ENCODE measurements around the gene UCHL5.
"Not testable (repeated sequence)": the region's sequence is repeated elsewhere in the genome, so short reads cannot be mapped to it uniquely, and the experiment has no call there.

The UCHL5 gene

GRCh38 chr1:193058529-193059281 is 455 bp downstream of the UCHL5 start:
- peak overlapping the region; percentile 88 for H3K4me3 ChIP-seq
- peak; percentile 40 to 52 for DNase-seq (ENCODE audit: low spot score in 2 of 2)
- H3K4me1 ChIP-seq, result peaks cover 24% of the 10 kb centered on the region
- H3K36me3 ChIP-seq (replicated peaks), result no peaks in the 10 kb centered on the region
- no peaks in the 10 kb centered on the region for H3K27me3 ChIP-seq (ENCODE audit: low read depth)
- in situ Hi-C loops (cut with MboI; ENCODE audit: low sequenced_read_pairs), result no loop called here
- H3K9me3 ChIP-seq, result no peaks in the 10 kb centered on the region

- no peak overlapping the region for H3K4me3 ChIP-seq
- no peaks in the 10 kb centered on the region for H3K27me3 ChIP-seq (ENCODE audit: low read depth)
- in situ Hi-C loops (cut with MboI; ENCODE audit: low sequenced_read_pairs), result no loop called here
- no peaks in the 10 kb centered on the region for H3K9me3 ChIP-seq
- no peak for DNase-seq (ENCODE audit: low spot score in 2 of 2)
- peaks cover 14% of the 10 kb centered on the region for H3K36me3 ChIP-seq (replicated peaks)
- H3K4me1 ChIP-seq, result peaks cover 27% of the 10 kb centered on the region
Measured at GRCh38 chr1:193054169-193054675, 4.9 kb downstream of the UCHL5 start.

GRCh38 chr1:193048913-193049312 is 10.2 kb downstream of the UCHL5 start:
- H3K27me3 ChIP-seq (ENCODE audit: low read depth); H3K9me3 ChIP-seq; H3K4me3 ChIP-seq; in situ Hi-C loops (cut with MboI; ENCODE audit: low sequenced_read_pairs): not testable (repeated sequence)
- peaks cover 39% of the 10 kb centered on the region for H3K4me1 ChIP-seq
- peaks cover 36% of the 10 kb centered on the region for H3K36me3 ChIP-seq (replicated peaks)
- DNase-seq (ENCODE audit: low spot score in 2 of 2), result peak in 1 of 2 experiments; percentile 10

GRCh38 chr1:193042766-193043691 is 16.1 kb downstream of the UCHL5 start:
- peaks cover 35% of the 10 kb centered on the region for H3K4me1 ChIP-seq
- H3K27me3 ChIP-seq (ENCODE audit: low read depth), result no peaks in the 10 kb centered on the region
- peaks cover 15% of the 10 kb centered on the region for H3K36me3 ChIP-seq (replicated peaks)
- in situ Hi-C loops (cut with MboI; ENCODE audit: low sequenced_read_pairs), result no loop called here
- H3K4me3 ChIP-seq, result no peak overlapping the region
- no peak for DNase-seq (ENCODE audit: low spot score in 2 of 2)
- H3K9me3 ChIP-seq, result no peaks in the 10 kb centered on the region

GRCh38 chr1:193040011-193040410 is 19.1 kb downstream of the UCHL5 start:
- Histone ChIP-seq H3K4me3 (no peak overlapping the region), H3K9me3 (no peaks in the 10 kb centered on the region), H3K4me1 (peaks cover 23% of the 10 kb centered on the region), H3K27me3 (ENCODE audit: low read depth) (no peaks in the 10 kb centered on the region), H3K36me3 (replicated peaks) (peaks cover 3% of the 10 kb centered on the region)
- peak in 1 of 2 experiments; percentile 92 for DNase-seq (ENCODE audit: low spot score in 2 of 2)
- in situ Hi-C loops (cut with MboI; ENCODE audit: low sequenced_read_pairs), result no loop called here

GRCh38 chr1:193036337-193037047 is 22.7 kb downstream of the UCHL5 start:
- Histone ChIP-seq H3K4me1 (peaks cover 22% of the 10 kb centered on the region), H3K36me3 (replicated peaks) (no peaks in the 10 kb centered on the region; the same call in 1 of the 2 replicates)
- in situ Hi-C loops (cut with MboI; ENCODE audit: low sequenced_read_pairs), result no loop called here

GRCh38 chr1:193033610-193034009 is 25.6 kb downstream of the UCHL5 start:
- Histone ChIP-seq H3K36me3 (replicated peaks) (peaks cover 7% of the 10 kb centered on the region), H3K4me3 (no peak overlapping the region), H3K27me3 (ENCODE audit: low read depth) (no peaks in the 10 kb centered on the region), H3K9me3 (no peaks in the 10 kb centered on the region), H3K4me1 (peaks cover 13% of the 10 kb centered on the region)
- no peak for DNase-seq (ENCODE audit: low spot score in 2 of 2)
- in situ Hi-C loops (cut with MboI; ENCODE audit: low sequenced_read_pairs), result no loop called here

More at GRCh38 chr1:193036337-193037047, 22.7 kb downstream of the UCHL5 start:
- no peak overlapping the region for H3K4me3 ChIP-seq
- DNase-seq (ENCODE audit: low spot score in 2 of 2), result no peak
- H3K27me3 ChIP-seq (ENCODE audit: low read depth), result no peaks in the 10 kb centered on the region
- no peaks in the 10 kb centered on the region for H3K9me3 ChIP-seq

- Histone ChIP-seq H3K4me1 (peaks cover 13% of the 10 kb centered on the region), H3K36me3 (replicated peaks) (peaks cover 12% of the 10 kb centered on the region)
- H3K4me3 ChIP-seq; in situ Hi-C loops (cut with MboI; ENCODE audit: low sequenced_read_pairs); H3K9me3 ChIP-seq; DNase-seq (ENCODE audit: low spot score in 2 of 2); H3K27me3 ChIP-seq (ENCODE audit: low read depth): not testable (repeated sequence)
Measured at GRCh38 chr1:193032643-193033427, 26.3 kb downstream of the UCHL5 start.

- in situ Hi-C loops (cut with MboI; ENCODE audit: low sequenced_read_pairs), result no loop called here
- no peaks in the 10 kb centered on the region for H3K27me3 ChIP-seq (ENCODE audit: low read depth)
- DNase-seq (ENCODE audit: low spot score in 2 of 2), result no peak
Measured at GRCh38 chr1:193031431-193031830, 27.7 kb downstream of the UCHL5 start.

GRCh38 chr1:193030280-193030679 is 28.9 kb downstream of the UCHL5 start:
- peak; percentile 36 to 48 for DNase-seq (ENCODE audit: low spot score in 2 of 2)
- H3K4me1 ChIP-seq, result peaks cover 13% of the 10 kb centered on the region
- no peaks in the 10 kb centered on the region for H3K9me3 ChIP-seq
- no peak overlapping the region for H3K4me3 ChIP-seq
- peaks cover 18% of the 10 kb centered on the region for H3K36me3 ChIP-seq (replicated peaks)
- in situ Hi-C loops (cut with MboI; ENCODE audit: low sequenced_read_pairs), result no loop called here
- no peaks in the 10 kb centered on the region for H3K27me3 ChIP-seq (ENCODE audit: low read depth)

More at GRCh38 chr1:193031431-193031830, 27.7 kb downstream of the UCHL5 start:
- H3K9me3 ChIP-seq, result no peaks in the 10 kb centered on the region
- peaks cover 15% of the 10 kb centered on the region for H3K36me3 ChIP-seq (replicated peaks)
- no peak overlapping the region for H3K4me3 ChIP-seq
- H3K4me1 ChIP-seq, result peaks cover 13% of the 10 kb centered on the region

- in situ Hi-C loops (cut with MboI; ENCODE audit: low sequenced_read_pairs), result no loop called here
Measured at GRCh38 chr1:193025218-193025617, 33.9 kb downstream of the UCHL5 start.

GRCh38 chr1:193019442-193020026 is 39.6 kb downstream of the UCHL5 start:
- peaks cover 7% of the 10 kb centered on the region for H3K36me3 ChIP-seq (replicated peaks)
- H3K4me1 ChIP-seq, result peaks cover 16% of the 10 kb centered on the region
- H3K27me3 ChIP-seq (ENCODE audit: low read depth), result no peaks in the 10 kb centered on the region
- in situ Hi-C loops (cut with MboI; ENCODE audit: low sequenced_read_pairs), result no loop called here
- no peaks in the 10 kb centered on the region for H3K9me3 ChIP-seq
- peak in 1 of 2 experiments; percentile 67 for DNase-seq (ENCODE audit: low spot score in 2 of 2)
- no peak overlapping the region for H3K4me3 ChIP-seq

More at GRCh38 chr1:193025218-193025617, 33.9 kb downstream of the UCHL5 start:
- no peak for DNase-seq (ENCODE audit: low spot score in 2 of 2)
- Histone ChIP-seq H3K9me3 (no peaks in the 10 kb centered on the region), H3K36me3 (replicated peaks) (peaks cover 22% of the 10 kb centered on the region), H3K27me3 (ENCODE audit: low read depth) (no peaks in the 10 kb centered on the region), H3K4me1 (peaks cover 5% of the 10 kb centered on the region), H3K4me3 (no peak overlapping the region)

All from HAP-1 (cell line).